H9 (cell line): ENCODE data around the gene PFKP. TPM values are rescaled to one million over a fixed set of nuclear protein-coding genes. Genes with fewer than 3 reads are reported as not detected.

Experiments used
- DNase-seq: peaks from one replicate; pipeline ENCODE4 v3.0.0-alpha.2; 2017
- H2AFZ ChIP-seq: one replicate; pipeline ENCODE4 v1.6.1; 2013; ENCODE audit warnings: mild to moderate bottlenecking, low read length, control low read depth, moderate library complexity
- H2AK5ac ChIP-seq: 2 replicates; pipeline ENCODE4 v1.6.1; 2013; ENCODE audit warnings: low read length, control low read depth, mixed read lengths; ENCODE audit not compliant: insufficient read length
- H2BK120ac ChIP-seq: one replicate; pipeline ENCODE4 v1.6.1; 2013; ENCODE audit warnings: low read depth, mild to moderate bottlenecking, low read length, control low read depth, inconsistent platforms; ENCODE audit not compliant: poor library complexity, severe bottlenecking
- H2BK12ac ChIP-seq: 2 replicates; pipeline ENCODE4 v1.6.1; 2013; ENCODE audit warnings: low read length, control low read depth, mixed read lengths, low read depth; ENCODE audit not compliant: insufficient read length
- H2BK15ac ChIP-seq: 2 replicates; pipeline ENCODE4 v1.6.1; 2013; ENCODE audit warnings: low read depth, low read length, control low read depth
- H2BK20ac ChIP-seq: one replicate; pipeline ENCODE4 v1.6.1; 2013; ENCODE audit warnings: low read depth, mild to moderate bottlenecking, low read length, control low read depth, inconsistent platforms; ENCODE audit not compliant: poor library complexity, severe bottlenecking
- H2BK5ac ChIP-seq: 2 replicates; pipeline ENCODE4 v1.6.1; 2013; ENCODE audit warnings: low read length, control low read depth, mixed read lengths; ENCODE audit not compliant: insufficient read length
- H3K14ac ChIP-seq: 2 replicates; pipeline ENCODE4 v1.6.1; 2013; ENCODE audit warnings: low read length, control low read depth; ENCODE audit not compliant: insufficient read depth
- H3K18ac ChIP-seq: 2 replicates; pipeline ENCODE4 v1.6.1; 2013; ENCODE audit warnings: low read depth, mild to moderate bottlenecking, mixed read lengths, low read length, control low read depth; ENCODE audit not compliant: insufficient read length
- H3K23ac ChIP-seq: 2 replicates; pipeline ENCODE4 v1.6.1; 2013; ENCODE audit warnings: low read length, control low read depth, mixed read lengths, low read depth; ENCODE audit not compliant: insufficient read length
- H3K23me2 ChIP-seq: 2 replicates; pipeline ENCODE4 v1.6.1; 2013; ENCODE audit warnings: low read depth, mild to moderate bottlenecking, mixed read lengths, low read length, control low read depth; ENCODE audit not compliant: insufficient read length, poor library complexity, severe bottlenecking
- H3K27ac ChIP-seq: 2 replicates; pipeline ENCODE4 v1.5.1; 2013; ENCODE audit warnings: low read length, control low read depth, mixed read lengths, low read depth; ENCODE audit not compliant: insufficient read length
- H3K27me3 ChIP-seq: 2 replicates; pipeline ENCODE4 v1.6.1; 2013; ENCODE audit warnings: low read length, control low read depth, inconsistent platforms; ENCODE audit not compliant: insufficient read depth
- H3K4ac ChIP-seq: 2 replicates; pipeline ENCODE4 v1.6.1; 2013; ENCODE audit warnings: low read depth, mild to moderate bottlenecking, control low read depth, inconsistent platforms, low read length, moderate library complexity
- H3K4me1 ChIP-seq: 2 replicates; pipeline ENCODE4 v1.6.1; 2013; ENCODE audit warnings: low read length, control low read depth, inconsistent platforms; ENCODE audit not compliant: insufficient read depth
- H3K4me2 ChIP-seq: 2 replicates; pipeline ENCODE4 v1.6.1; 2013; ENCODE audit warnings: low read length, control low read depth, mixed read lengths; ENCODE audit not compliant: insufficient read length, insufficient read depth
- H3K56ac ChIP-seq: 2 replicates; pipeline ENCODE4 v1.6.1; 2013; ENCODE audit warnings: low read depth, mild to moderate bottlenecking, mixed read lengths, low read length, control low read depth; ENCODE audit not compliant: insufficient read length
- H3K79me1 ChIP-seq: 2 replicates; pipeline ENCODE4 v1.6.1; 2013; ENCODE audit warnings: low read depth, mild to moderate bottlenecking, moderate library complexity, low read length, control low read depth, inconsistent platforms; ENCODE audit not compliant: insufficient read depth, poor library complexity, severe bottlenecking
- H3K79me2 ChIP-seq: 2 replicates; pipeline ENCODE4 v1.6.1; 2013; ENCODE audit warnings: low read length, control low read depth, inconsistent platforms; ENCODE audit not compliant: insufficient read depth
- H3K9ac ChIP-seq: 2 replicates; pipeline ENCODE4 v1.6.1; 2013; ENCODE audit warnings: low read length, control low read depth, mixed read lengths; ENCODE audit not compliant: insufficient read length; ENCODE audit errors: extremely low read depth
- H3K9me3 ChIP-seq: one replicate; pipeline ENCODE4 v1.6.1; 2013; ENCODE audit warnings: low read depth, low read length, inconsistent platforms; ENCODE audit not compliant: control insufficient read depth
- H3T11ph ChIP-seq: one replicate; pipeline ENCODE4 v1.6.1; 2013; ENCODE audit warnings: mild to moderate bottlenecking, low read length, control low read depth, inconsistent platforms
- H4K20me1 ChIP-seq: one replicate; pipeline ENCODE4 v1.6.1; 2013; ENCODE audit not compliant: control insufficient read depth, insufficient read length, insufficient read depth
- H4K5ac ChIP-seq: 2 replicates; pipeline ENCODE4 v1.6.1; 2013; ENCODE audit warnings: low read depth, mild to moderate bottlenecking, mixed read lengths, low read length, control low read depth; ENCODE audit not compliant: insufficient read length
- H4K8ac ChIP-seq: replicated peaks from 2 replicates; pipeline ENCODE4 v1.6.1; 2013; ENCODE audit warnings: low read length, control low read depth, mixed read lengths, low read depth; ENCODE audit not compliant: insufficient read length
- H4K91ac ChIP-seq: 2 replicates; pipeline ENCODE4 v1.6.1; 2013; ENCODE audit warnings: low read depth, mild to moderate bottlenecking, moderate library complexity, mixed read lengths, low read length, control low read depth; ENCODE audit not compliant: insufficient read length
- H3K27ac Mint-ChIP-seq, 3 experiments: 2 replicates in 2 of 3; 3 replicates in 1 of 3; pipeline ENCODE4 v1.8.0; 2020 to 2021; ENCODE audit warnings: mixed read lengths in 3 of 3, mild to moderate bottlenecking in 1 of 3, moderate library complexity in 1 of 3
- H3K27me3 Mint-ChIP-seq: 2 replicates; pipeline ENCODE4 v1.8.0; 2021; ENCODE audit warnings: low read depth, mild to moderate bottlenecking, moderate library complexity, mixed read lengths
- H3K36me3 Mint-ChIP-seq, 3 experiments: 2 replicates in 2 of 3; 3 replicates in 1 of 3; pipeline ENCODE4 v1.8.0; 2020 to 2021; ENCODE audit warnings: low read depth in 3 of 3, mixed read lengths in 3 of 3; ENCODE audit not compliant: insufficient read depth in 1 of 3
- H3K4me1 Mint-ChIP-seq, 2 experiments: 2 replicates each; pipeline ENCODE4 v1.8.0; 2020; ENCODE audit warnings: mixed read lengths in 2 of 2
- H3K4me3 Mint-ChIP-seq, 2 experiments: 2 replicates in 1 of 2; 3 replicates in 1 of 2; pipeline ENCODE4 v1.8.0; 2020 to 2021; ENCODE audit warnings: mild to moderate bottlenecking in 2 of 2, mixed read lengths in 2 of 2, moderate library complexity in 1 of 2
- H3K9me3 Mint-ChIP-seq, 2 experiments: 2 replicates in 1 of 2; 3 replicates in 1 of 2; pipeline ENCODE4 v1.8.0; 2020; ENCODE audit warnings: mild to moderate bottlenecking in 2 of 2, mixed read lengths in 2 of 2, moderate library complexity in 1 of 2
- WGBS: extraction: QIAGEN DNeasy Blood & Tissue Kit; methylation state at CpG from one replicate; pipeline ENCODE4 v1.1.7; 2013; ENCODE audit warnings: missing lambda C conversion rate, low lambda C conversion rate, mixed read lengths; ENCODE audit not compliant: insufficient read length; ENCODE audit errors: extremely low coverage; 5-methylcytosine and 5-hydroxymethylcytosine counted together
- total RNA-seq: library from RNA; stranded (reverse); gene quantifications from 2 replicates; pipeline ENCODE4 v1.2.1, GENCODE V29; 2021
- TF ChIP-seq, protein P1 (sequence below): fragments of 200-600 bp; sonication (generic); conservative IDR thresholded peaks from 3 replicates; pipeline ENCODE4 v1.8.0; 2021; ENCODE audit warnings: antibody characterized with exemption, mild to moderate bottlenecking

Gene PFKP
- total RNA-seq, 1 experiment from 2014 or later, result 145 TPM

DNA sequence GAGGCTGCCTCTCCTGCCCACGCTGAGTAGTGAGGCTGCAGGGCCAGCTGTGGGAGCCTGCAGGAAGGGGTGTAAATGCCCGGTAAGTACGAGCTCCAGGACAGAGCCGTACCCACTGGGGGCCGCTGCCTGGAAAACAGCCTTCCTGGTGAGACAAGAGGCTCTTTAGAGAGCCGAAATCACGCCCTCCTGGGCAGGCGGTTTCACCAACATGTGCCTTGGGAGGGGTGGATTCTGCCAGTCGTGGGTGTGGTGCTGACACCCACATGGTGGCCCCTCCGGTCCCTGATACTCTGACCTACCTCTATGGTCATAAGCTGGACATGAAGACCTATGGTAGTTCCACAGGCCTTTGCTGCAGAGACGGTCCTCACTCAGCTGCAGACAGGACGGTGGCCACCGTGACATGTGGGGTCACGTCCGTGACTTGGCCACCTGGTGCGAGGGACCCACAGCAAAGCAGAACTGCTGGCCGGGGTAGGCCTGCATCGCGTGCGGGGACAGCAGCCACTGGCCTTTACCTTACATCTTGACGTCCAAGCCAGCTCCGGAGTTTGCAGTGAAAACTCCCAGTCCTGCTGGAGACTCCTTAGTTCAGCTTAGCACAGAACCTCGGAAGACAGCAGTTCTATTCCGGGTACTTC lies 58.3 kb downstream of the PFKP start:
- DNase-seq, result no peak
- Histone ChIP-seq H2BK120ac (no peak overlapping the region), H3K14ac (no peak overlapping the region; the same call in 1 of the 2 replicates), H3T11ph (no peak overlapping the region), H2BK12ac (no peak overlapping the region), H4K5ac (no peak overlapping the region), H3K9me3 (no peaks in the 10 kb centered on the region), H3K27me3 (no peaks in the 10 kb centered on the region), H2BK5ac (no peak overlapping the region), H3K27ac (no peak overlapping the region), H3K9ac (no peak overlapping the region), H3K23ac (no peak overlapping the region), H4K20me1 (no peaks in the 10 kb centered on the region), H2AK5ac (no peak overlapping the region), H3K4me2 (no peak overlapping the region), H3K79me1 (no peaks in the 10 kb centered on the region), H4K91ac (no peak overlapping the region), H3K56ac (no peak overlapping the region), H3K4me1 (no peaks in the 10 kb centered on the region), H3K18ac (no peak overlapping the region), H2AFZ (no peak overlapping the region), H4K8ac (no peak overlapping the region), H2BK15ac (no peak overlapping the region), H2BK20ac (no peak overlapping the region), H3K23me2 (no peaks in the 10 kb centered on the region), H3K79me2 (no peaks in the 10 kb centered on the region), H3K4ac (no peak overlapping the region)
- Mint-ChIP-seq H3K27ac (peak overlapping the region in 2 of 3 experiments; percentile 34 to 44; a peak in 2 of 7 replicates), H3K9me3 (no peaks in the 10 kb centered on the region), H3K27me3 (no peaks in the 10 kb centered on the region), H3K36me3 (peaks cover 33 to 83% (median 79%) of the 10 kb centered on the region in 3 experiments), H3K4me3 (no peak overlapping the region), H3K4me1 (no peaks in the 10 kb centered on the region)
- WGBS, result no CpG with 5 or more reads among the region's 24 CpGs
- TF ChIP-seq, protein P1, sequence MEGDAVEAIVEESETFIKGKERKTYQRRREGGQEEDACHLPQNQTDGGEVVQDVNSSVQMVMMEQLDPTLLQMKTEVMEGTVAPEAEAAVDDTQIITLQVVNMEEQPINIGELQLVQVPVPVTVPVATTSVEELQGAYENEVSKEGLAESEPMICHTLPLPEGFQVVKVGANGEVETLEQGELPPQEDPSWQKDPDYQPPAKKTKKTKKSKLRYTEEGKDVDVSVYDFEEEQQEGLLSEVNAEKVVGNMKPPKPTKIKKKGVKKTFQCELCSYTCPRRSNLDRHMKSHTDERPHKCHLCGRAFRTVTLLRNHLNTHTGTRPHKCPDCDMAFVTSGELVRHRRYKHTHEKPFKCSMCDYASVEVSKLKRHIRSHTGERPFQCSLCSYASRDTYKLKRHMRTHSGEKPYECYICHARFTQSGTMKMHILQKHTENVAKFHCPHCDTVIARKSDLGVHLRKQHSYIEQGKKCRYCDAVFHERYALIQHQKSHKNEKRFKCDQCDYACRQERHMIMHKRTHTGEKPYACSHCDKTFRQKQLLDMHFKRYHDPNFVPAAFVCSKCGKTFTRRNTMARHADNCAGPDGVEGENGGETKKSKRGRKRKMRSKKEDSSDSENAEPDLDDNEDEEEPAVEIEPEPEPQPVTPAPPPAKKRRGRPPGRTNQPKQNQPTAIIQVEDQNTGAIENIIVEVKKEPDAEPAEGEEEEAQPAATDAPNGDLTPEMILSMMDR, result no peak
